ENCODE measurements around the gene CILP.
"Not testable (repeated sequence)": the region's sequence is repeated elsewhere in the genome, so short reads cannot be mapped to it uniquely, and the experiment has no call there.

CILP gene

DNA sequence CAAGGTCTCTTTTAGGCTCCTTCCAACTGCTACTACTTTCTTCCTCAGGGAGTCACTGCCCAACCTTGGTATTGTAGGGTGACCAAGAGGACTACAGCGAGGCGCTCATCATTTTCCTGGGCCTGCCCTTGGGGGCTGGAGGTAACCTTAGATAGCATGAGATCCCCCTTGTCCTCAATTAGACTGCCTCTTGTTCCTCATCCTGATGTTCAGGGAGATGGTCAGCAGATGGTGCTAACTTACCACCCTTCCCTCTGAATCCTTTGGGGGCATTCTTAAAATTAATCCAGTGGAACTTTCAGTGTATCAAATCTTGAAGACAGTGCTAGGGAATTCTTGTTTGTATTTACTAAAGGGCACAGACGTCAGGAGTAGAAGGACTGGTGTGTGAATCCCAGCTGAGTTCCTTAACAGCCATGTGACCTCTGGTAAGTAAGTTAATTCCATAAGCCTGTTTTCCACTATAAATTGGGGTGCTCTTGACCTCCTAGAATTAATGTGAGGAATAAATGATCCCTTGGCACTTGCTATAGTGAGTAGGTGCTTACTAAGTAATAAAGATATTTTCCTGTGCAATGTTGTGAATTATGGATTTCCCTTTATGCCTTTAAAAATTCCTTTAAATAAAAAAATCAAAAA, 22.1 kb downstream of the CILP start:
- peak; percentile 71 for DNase-seq

DNA sequence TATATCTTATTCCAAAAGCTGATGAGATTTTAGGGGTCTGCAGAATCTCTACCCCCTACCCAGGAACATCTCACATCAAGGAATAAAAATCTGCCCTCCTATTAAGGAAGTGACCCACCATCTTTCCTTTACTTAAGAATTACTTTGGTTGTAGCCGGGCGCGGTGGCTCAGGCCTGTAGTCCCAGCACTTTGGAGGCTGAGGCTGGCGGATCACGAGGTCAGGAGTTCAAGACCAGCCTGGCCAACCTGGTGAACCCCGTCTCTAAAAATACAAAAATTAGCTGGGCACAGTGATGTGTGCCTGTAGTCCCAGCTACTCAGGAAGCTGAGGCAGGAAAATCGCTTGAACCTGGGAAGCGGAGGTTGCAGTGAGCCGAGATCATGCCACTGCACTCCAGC, 22.8 kb downstream of the CILP start:
- not testable (repeated sequence) for DNase-seq

GRCh38 chr15:65184868-65185717, 26.2 kb downstream of the CILP start, which contains the start of gene CLPX:
CLPX (minus strand) TSS chr15:65185342; CDS start chr15:65185153, 189 bp downstream.
- peak; percentile 94 for DNase-seq

DNA sequence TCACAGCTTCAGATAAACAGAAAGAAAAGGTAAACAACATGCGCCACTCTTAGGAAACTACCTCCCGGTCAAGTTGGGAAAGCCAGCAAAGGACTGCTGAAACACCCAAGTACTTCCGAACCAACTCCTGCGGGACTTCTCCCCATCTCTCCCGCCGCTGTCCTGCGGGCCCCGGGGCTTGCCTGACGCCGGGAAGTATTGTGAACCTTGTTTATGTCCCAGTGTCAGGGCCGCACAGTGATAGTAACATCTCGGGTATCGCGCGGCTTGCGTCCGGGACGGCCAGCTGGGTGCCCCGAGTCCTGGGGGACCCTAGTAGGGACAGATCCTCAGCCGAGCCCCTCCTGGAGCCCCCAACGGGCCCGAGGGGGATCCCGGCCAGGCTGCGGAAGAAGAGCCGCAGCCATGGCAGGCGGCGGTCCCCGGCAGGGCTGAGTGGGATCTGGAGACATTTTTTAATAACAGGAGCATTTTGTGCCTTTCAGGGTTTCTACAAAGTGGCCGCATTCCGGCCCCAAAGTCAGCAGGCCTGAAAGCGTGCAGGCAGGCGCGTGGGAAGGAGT, 26.9 kb downstream of the CILP start:
- DNase-seq, result peak; percentile 46

DNA sequence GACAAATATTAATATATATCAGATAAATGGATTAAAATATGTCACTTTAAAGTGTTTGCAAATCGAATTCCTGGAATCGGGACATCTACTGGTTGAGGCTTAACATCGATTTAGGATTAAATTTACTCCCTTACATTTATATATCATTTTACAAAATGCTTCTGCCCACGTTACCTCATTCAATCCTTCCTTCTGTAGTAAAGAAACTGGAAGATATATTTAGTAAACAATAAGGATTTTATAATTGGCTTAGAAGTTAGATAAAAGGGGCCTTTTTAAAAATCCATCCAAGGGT, 27.5 kb downstream of the CILP start:
- no peak for DNase-seq

- DNase-seq, result no peak
These were observed 28.7 kb downstream of the CILP start for GRCh38 chr15:65182538-65182937.

DNA sequence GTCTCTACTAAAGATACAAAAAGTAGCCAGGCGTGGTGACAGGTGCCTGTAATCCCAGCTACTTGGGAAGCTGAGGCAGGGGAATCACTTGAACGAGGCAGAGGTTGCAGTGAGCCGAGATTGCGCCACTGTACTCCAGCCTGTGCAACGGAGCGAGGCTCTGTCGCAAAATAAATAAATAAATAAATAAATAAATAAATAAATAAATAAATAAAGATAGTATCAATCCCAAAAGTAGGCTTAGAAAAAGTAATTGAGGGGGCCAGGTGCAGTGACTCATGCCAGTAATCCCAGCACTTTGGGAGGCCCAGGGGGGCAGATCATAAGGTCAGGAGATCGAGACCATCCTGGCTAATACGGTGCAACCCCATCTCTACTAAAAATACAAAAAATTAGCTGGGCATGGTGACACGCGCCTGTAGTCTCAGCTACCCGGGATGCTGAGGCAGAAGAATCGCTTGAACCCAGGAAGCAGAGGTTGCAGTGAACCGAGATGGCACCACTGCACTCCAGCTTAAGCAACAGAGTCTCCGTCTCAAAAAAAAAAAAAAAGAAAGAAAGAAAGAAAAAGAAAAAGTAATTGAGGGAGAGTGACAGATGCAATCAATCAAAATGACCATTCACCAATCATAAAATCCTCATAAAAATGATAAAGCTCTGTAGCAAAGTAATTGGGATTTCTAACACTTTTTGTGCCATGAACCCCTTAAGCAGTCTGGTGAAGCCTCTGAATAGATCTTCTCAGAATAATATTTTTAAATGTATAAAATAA, 29.5 kb downstream of the CILP start:
- not testable (repeated sequence) for DNase-seq

- DNase-seq, result no peak
These were observed 31.1 kb downstream of the CILP start for GRCh38 chr15:65180167-65180566.

DNA sequence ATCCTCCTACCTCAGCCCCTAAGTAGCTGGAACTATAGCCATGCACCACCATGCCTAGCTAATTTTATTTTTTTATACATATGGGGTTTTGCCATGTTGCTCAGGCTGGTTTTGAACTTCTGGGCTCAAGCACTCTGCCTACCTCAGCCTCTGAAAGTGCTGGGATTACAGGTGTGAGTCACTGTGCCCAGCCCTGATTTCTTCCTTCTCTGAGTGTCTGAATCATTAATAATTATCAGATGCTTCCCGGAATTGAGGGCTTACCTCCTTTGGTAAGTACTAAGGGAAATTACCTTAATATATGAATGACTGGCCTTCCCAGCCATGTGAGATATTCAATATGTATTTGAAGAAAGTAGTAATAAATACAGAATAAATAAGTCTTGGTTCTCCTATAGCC, 33.4 kb downstream of the CILP start:
- no peak for DNase-seq

GRCh38 chr15:65176056-65176455, 35.2 kb downstream of the CILP start:
- DNase-seq, result peak; percentile 34

DNA sequence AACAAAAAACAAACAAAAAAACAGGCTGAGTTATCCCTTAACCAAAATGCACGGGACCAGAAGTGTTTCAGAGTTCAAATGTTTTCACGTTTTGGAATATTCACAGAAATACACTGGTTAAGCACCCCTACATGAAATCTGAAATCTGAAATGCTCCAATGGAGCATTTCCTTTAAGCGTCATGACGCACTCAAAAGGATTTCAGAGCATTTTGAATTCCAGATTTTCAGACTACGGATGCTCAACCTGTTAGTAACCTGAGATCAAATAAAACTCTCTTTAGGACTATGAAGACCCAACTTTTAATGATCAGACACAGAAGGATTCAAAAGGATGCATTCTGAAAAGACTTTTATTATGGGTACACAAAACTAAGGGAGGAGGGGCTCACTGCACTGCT, 35.8 kb downstream of the CILP start:
- DNase-seq, result no peak

- DNase-seq, result peak; percentile 6
These were observed 36.8 kb downstream of the CILP start for GRCh38 chr15:65174509-65174908.

- no peak for DNase-seq
These were observed 38.7 kb downstream of the CILP start for GRCh38 chr15:65172531-65172930.

GRCh38 chr15:65171428-65171827, 39.8 kb downstream of the CILP start:
- no peak for DNase-seq

GRCh38 chr15:65165875-65166274, 45.4 kb downstream of the CILP start:
- no peak for DNase-seq

DNA sequence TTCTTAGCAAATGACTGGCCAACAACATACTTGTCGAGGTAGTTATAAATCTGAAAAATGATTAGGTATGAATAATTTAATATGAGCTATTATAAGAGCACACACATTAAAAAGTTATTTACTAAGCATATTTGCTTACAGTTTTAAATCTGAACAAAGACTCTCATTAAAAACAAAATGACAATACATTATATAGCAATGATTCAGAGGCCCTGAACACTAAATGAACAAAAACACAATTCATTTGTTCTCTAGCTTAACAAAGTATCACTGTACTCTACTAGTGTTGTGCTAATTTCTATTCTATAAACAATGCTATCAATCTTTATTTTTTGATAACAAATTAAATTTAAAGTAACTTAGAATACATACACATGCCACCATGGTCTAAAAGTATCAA, 47.1 kb downstream of the CILP start:
- DNase-seq, result no peak

GRCh38 chr15:65163041-65163440, 48.2 kb downstream of the CILP start:
- no peak for DNase-seq

GRCh38 chr15:65156692-65157091, 54.6 kb downstream of the CILP start:
- no peak for DNase-seq

GRCh38 chr15:65154720-65155119, 56.6 kb downstream of the CILP start:
- DNase-seq, result no peak

DNA sequence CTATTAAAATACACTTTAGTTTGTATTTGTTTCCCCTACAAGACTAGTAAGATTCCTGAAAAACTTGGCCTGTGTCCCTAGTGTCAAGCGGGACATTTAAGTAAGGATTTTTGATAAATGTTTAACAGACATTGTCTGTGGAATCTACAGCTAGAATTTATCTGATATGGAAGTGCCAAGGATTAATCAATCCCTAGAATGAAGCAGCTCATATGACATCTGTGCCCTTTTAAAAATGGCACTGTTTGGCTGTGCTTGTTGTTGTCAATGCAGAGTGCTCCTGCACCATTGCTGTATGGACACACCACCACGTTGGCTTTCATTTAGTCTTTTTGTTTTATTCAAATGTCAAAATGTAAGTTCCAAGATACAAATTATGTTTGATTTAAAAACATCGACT, 63.4 kb downstream of the CILP start:
- DNase-seq, result no peak

GRCh38 chr15:65146438-65146837, 64.8 kb downstream of the CILP start:
- no peak for DNase-seq

Data from fibroblast of skin of scalp (primary cell).